ENCODE data around the gene COBLL1. TPM values are rescaled to one million over a fixed set of nuclear protein-coding genes. Genes with fewer than 3 reads are reported as not detected.

The COBLL1 gene
- total RNA-seq, 1 experiment from 2014 or later = 47.0 TPM

DNA sequence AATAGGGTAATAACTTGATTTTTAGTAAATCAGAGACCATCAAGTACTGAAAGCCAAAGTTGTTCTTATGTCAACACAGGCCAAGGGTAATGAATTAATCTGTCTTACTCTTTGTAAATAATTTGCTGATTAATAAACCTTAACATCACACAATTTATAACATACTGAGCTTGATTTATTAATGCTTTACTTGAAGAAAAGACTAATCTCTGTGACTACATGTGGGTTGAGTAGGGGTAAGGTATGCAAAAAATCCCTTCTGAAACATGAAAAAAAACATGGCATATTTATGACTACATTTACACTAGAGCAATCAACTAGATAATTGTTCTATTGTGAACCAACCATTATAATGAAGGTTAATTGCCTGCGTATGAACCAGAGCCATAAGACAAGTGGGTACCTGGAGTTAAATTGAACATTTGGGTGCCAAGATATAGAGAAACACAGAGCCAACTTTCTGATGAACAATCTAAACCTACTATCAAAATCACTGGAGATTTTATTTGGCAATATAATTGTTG lies 152.7 kb downstream of the COBLL1 start:
- no peak for DNase-seq (ENCODE audit: unreplicated experiment)
- CTCF ChIA-PET = no interaction called here
- no TSS peak for BruUV-seq (replicated peaks)
- H3K27ac Mint-ChIP-seq (ENCODE audit: low read depth, unreplicated experiment) = no peak overlapping the region
- no peaks in the 10 kb centered on the region for H3K27me3 Mint-ChIP-seq (ENCODE audit: insufficient read depth, unreplicated experiment)
- no peaks in the 10 kb centered on the region for H3K4me1 Mint-ChIP-seq (ENCODE audit: insufficient read depth, unreplicated experiment)
- intact Hi-C loops (cut with micrococcal nuclease) = no loop called here
- TF ChIP-seq, protein P1, sequence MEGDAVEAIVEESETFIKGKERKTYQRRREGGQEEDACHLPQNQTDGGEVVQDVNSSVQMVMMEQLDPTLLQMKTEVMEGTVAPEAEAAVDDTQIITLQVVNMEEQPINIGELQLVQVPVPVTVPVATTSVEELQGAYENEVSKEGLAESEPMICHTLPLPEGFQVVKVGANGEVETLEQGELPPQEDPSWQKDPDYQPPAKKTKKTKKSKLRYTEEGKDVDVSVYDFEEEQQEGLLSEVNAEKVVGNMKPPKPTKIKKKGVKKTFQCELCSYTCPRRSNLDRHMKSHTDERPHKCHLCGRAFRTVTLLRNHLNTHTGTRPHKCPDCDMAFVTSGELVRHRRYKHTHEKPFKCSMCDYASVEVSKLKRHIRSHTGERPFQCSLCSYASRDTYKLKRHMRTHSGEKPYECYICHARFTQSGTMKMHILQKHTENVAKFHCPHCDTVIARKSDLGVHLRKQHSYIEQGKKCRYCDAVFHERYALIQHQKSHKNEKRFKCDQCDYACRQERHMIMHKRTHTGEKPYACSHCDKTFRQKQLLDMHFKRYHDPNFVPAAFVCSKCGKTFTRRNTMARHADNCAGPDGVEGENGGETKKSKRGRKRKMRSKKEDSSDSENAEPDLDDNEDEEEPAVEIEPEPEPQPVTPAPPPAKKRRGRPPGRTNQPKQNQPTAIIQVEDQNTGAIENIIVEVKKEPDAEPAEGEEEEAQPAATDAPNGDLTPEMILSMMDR (IDR thresholded peaks at IDR 0.05; ENCODE audit: unreplicated experiment) = no peak
- POLR2A ChIA-PET = no interaction called here
- H3K4me3 Mint-ChIP-seq (ENCODE audit: unreplicated experiment) = no peak overlapping the region
- no peaks in the 10 kb centered on the region for H3K9me3 Mint-ChIP-seq (ENCODE audit: unreplicated experiment)
- H3K36me3 Mint-ChIP-seq (ENCODE audit: insufficient read depth, unreplicated experiment) = peaks cover 22% of the 10 kb centered on the region

DNA sequence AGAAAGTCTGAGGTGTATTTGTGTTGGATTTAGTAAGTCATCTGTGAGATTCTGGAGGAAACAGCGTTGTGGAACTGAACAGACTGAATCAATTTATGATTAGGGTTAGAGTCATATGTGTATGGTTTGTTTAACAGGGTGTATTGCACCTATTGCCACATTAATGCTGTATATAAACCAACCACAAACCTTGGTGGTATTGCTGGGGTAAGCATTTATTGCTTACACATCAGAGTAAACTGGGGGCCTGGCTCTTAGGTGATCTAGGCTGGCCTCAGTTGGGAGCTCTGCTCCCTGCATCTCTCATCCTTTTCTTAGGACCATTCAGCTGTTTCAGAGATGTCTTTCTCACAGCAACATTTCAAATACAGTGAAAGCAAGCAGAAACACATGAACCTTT lies 160.6 kb downstream of the COBLL1 start:
- H3K27ac Mint-ChIP-seq (ENCODE audit: low read depth, unreplicated experiment) = no peak overlapping the region

DNA sequence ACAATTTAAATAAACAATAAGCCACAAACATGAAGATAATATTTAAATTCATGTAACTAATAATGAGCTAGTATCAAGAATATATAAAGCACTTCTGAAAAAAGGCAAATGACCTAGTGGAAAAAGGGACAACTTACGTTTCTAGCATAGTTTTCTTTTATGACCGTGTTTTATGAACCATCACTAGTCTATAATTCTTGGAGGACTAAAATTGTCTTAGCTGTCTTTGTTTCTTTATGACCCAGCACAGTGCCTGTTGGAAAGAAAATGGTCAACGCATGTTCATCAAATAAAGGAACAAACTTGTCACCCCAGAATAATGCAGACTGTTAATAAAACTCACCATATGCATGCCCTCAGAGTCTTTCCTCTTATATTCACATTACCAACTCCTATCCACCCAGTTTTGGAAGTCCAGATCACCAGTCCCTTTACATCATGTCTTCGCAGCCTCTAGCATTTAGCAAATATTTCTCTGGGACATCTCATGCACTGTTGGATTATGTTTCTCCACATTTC lies 162.9 kb downstream of the COBLL1 start:
- DNase-seq (ENCODE audit: unreplicated experiment) = no peak
- ChIA-PET CTCF (interaction anchor here (1.3 kb wide), 1 partner anchor 79 kb away, joined by 3 read pairs; no protein-coding TSS in a partner anchor), POLR2A (interaction anchor here (0.6 kb wide), 1 partner anchor 139 kb away, joined by 3 read pairs; no protein-coding TSS in a partner anchor)
- BruUV-seq (replicated peaks) = no TSS peak
- H3K9me3 Mint-ChIP-seq (ENCODE audit: unreplicated experiment) = no peaks in the 10 kb centered on the region
- peaks cover 6% of the 10 kb centered on the region for H3K4me1 Mint-ChIP-seq (ENCODE audit: insufficient read depth, unreplicated experiment)
- H3K27me3 Mint-ChIP-seq (ENCODE audit: insufficient read depth, unreplicated experiment) = no peaks in the 10 kb centered on the region
- no peak overlapping the region for H3K4me3 Mint-ChIP-seq (ENCODE audit: unreplicated experiment)
- intact Hi-C loops (cut with micrococcal nuclease) = no loop called here
- no peak overlapping the region for H3K27ac Mint-ChIP-seq (ENCODE audit: low read depth, unreplicated experiment)
- TF ChIP-seq, protein P1 (IDR thresholded peaks at IDR 0.05; ENCODE audit: unreplicated experiment) = no peak
- H3K36me3 Mint-ChIP-seq (ENCODE audit: insufficient read depth, unreplicated experiment) = peaks cover 7% of the 10 kb centered on the region

More for the DNA sequence above, 160.6 kb downstream of the COBLL1 start:
- no peak for DNase-seq (ENCODE audit: unreplicated experiment)
- H3K27me3 Mint-ChIP-seq (ENCODE audit: insufficient read depth, unreplicated experiment) = no peaks in the 10 kb centered on the region
- no peaks in the 10 kb centered on the region for H3K36me3 Mint-ChIP-seq (ENCODE audit: insufficient read depth, unreplicated experiment)
- no peak overlapping the region for H3K4me3 Mint-ChIP-seq (ENCODE audit: unreplicated experiment)
- H3K4me1 Mint-ChIP-seq (ENCODE audit: insufficient read depth, unreplicated experiment) = peaks cover 6% of the 10 kb centered on the region
- BruUV-seq (replicated peaks) = no TSS peak
- ChIA-PET CTCF (interaction anchor here (0.6 kb wide), 1 partner anchor 14 kb away, joined by 3 read pairs; no protein-coding TSS in a partner anchor), POLR2A (no interaction called here)
- TF ChIP-seq, protein P1 (IDR thresholded peaks at IDR 0.05; ENCODE audit: unreplicated experiment) = no peak
- intact Hi-C loops (cut with micrococcal nuclease) = no loop called here
- H3K9me3 Mint-ChIP-seq (ENCODE audit: unreplicated experiment) = no peaks in the 10 kb centered on the region

DNA sequence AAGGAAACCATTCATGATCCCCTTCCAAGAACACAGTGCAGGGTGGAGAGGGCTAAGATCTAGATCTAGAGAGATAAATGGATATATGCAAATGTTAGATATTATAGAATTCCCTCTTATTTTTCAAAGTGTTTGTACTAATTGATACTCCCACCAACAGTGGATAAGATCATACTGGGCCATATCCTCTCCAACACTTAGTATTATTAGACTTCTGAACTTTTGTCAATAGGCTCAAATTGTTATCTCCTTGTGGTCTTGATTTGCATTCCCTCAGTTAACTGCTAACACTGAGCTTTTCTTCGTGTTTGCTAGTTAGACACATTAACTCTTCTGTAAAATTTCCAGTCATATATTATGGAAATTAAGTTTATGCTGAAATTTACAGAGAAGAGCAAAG lies 163.9 kb downstream of the COBLL1 start:
- Mint-ChIP-seq H3K27me3 (ENCODE audit: insufficient read depth, unreplicated experiment) (no peaks in the 10 kb centered on the region), H3K9me3 (ENCODE audit: unreplicated experiment) (no peaks in the 10 kb centered on the region), H3K4me1 (ENCODE audit: insufficient read depth, unreplicated experiment) (peaks cover 6% of the 10 kb centered on the region), H3K27ac (ENCODE audit: low read depth, unreplicated experiment) (no peak overlapping the region), H3K4me3 (ENCODE audit: unreplicated experiment) (no peak overlapping the region), H3K36me3 (ENCODE audit: insufficient read depth, unreplicated experiment) (peaks cover 7% of the 10 kb centered on the region)
- POLR2A ChIA-PET = interaction anchor here (0.8 kb wide), 1 partner anchor 57 kb away, joined by 3 read pairs; no protein-coding TSS in a partner anchor
- TF ChIP-seq, protein P1 (IDR thresholded peaks at IDR 0.05; ENCODE audit: unreplicated experiment) = no peak
- CTCF ChIA-PET = interaction anchor here (0.5 to 1.3 kb wide), 4 partner anchors 20 to 320 kb away, joined by 3 to 4 read pairs (median 3); no protein-coding TSS in a partner anchor
- DNase-seq (ENCODE audit: unreplicated experiment) = no peak
- intact Hi-C loops (cut with micrococcal nuclease) = no loop called here
- no TSS peak for BruUV-seq (replicated peaks)

Data from MCF 10A (cell line).